DMS153 treated with DMSO at 0.1 percent for 48 hours (cell line): ENCODE data around the gene PPIL3.

Experiments
- DNase-seq: peaks from one replicate; lab custom pipeline; 2025; ENCODE audit not compliant: unreplicated experiment; lab: John Stamatoyannopoulos, UW

Gene PPIL3

DNA sequence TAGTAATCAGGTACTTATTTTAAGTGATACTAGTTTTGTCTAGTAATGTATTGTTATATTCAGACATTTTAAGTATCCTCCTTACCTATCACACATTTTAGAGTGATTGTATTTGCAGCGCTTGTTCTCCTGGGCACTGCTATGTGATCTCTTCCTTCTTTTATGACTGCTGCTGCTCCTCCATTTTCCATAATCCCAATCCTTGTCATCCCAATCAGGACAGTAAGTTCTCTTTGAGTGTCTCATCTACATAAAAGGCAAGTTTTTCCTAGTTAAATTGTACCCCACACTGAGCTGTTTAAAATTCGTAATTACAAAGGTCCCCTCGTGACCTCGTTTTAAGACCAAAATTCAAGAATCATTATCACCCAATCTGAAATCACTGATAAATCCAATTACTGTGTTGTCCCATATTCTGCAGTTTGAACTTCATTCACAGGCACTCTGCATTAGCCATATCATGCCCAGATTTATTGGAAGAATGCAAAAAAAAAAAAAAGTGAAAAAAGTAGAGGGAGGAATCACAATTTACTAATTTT, 27.2 kb downstream of the PPIL3 start:
- DNase-seq, result no peak

DNA sequence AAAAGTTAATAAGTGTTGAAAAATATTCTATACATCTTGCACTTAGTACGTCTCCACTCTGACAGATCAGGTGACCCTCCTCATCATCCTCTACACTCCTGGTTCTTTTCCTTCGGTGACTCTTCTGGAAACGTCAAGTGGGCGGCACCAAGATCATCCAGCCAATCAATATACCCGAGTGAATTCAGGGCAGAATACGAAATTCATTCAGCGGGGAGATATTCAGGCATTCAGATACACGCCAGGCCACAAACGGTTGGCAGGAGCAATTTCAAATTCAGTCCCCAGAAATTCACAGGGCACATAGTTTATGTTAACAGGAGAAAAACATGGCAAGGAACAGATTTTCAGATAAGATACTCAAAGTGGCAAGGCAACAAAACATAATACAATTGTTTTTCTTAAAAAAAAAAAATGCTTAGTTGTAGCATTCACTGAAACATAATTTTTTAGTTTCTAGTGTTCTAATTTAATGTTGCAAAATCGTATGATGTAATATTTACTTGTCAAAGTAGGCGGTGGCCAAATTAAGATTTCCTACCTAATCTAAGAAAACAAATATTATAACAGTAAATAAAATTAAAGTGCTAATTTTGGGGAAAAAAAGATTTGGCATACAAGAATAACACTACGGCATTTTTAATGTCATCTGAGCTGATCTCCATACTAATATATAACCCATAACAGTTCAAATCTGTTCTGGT, 28.6 kb downstream of the PPIL3 start:
- DNase-seq, result no peak

DNA sequence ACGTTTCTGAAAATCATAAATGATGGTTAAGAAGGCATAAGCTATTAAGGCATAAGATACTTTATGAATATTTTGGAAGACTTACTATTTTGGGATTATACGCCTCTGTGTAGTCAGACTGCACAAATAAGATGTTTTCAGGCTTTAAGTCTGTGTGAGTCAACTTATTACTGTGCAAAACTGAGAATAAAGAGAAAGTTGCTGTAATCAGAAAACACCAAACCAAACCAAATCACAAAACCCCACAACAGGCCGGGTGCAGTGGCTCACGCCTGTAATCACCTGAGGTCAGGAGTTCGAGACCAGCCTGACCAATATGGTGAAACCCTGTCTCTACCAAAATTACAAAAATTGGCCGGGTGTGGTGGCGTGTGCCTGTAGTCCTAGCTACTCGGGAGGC, 32.1 kb downstream of the PPIL3 start:
- DNase-seq, result no peak

DNA sequence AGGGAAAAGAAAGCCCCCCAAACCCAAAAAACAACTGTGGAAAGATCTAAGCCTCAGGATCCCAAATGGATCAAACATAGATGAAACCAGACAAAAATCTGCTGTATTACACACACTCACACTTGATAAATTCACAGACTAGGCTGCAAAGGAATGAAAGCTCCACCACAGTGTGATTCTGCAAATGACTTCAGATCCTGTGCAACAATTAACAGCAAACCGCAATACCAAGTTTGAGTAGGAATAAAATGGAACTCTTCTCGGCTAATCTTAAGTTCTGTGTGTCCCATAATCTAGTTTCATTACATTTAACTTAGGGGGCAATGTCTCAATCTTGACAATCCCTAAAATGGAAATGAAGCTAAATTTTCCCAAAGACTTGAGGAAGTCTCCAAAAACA, 36.3 kb downstream of the PPIL3 start:
- DNase-seq, result no peak

DNA sequence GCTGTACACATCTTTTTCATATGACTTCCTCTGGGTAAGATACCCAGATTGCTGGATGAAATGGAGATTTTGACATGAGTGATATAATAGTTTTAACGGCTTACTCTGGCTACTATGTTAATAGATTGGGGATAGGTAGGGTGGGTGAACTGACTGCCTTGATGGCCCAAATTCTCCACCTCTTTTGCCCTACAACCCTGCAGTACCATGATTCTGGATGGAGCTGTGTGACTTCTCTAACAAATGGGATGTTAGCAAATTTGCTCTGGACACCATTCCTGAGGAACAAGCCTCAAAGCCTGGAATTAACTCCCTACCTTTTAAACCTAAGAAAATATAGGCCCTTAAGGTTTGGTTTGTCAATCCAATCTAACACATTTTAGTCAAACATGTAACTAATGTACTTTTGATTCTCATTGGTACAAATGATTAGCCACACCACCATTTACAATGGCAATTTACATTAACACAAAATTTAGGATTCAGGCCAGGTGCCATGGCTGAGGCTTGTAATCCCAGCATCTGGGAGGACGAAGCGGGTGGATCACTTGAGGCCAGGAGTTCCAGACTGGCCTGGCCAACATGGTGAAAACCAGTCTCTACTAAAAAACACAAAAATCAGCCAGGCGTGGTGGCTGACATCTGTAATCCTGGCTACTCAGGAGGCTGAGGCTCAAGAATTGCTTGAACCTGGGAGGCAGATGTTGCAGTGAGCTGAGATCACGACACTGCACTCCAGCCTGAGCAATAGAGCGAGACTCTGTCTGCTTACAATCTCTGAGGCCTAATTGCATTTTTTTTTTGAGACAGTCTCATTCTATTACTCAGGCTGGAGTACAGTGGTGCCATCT, 37.3 kb downstream of the PPIL3 start:
- DNase-seq, result no peak

DNA sequence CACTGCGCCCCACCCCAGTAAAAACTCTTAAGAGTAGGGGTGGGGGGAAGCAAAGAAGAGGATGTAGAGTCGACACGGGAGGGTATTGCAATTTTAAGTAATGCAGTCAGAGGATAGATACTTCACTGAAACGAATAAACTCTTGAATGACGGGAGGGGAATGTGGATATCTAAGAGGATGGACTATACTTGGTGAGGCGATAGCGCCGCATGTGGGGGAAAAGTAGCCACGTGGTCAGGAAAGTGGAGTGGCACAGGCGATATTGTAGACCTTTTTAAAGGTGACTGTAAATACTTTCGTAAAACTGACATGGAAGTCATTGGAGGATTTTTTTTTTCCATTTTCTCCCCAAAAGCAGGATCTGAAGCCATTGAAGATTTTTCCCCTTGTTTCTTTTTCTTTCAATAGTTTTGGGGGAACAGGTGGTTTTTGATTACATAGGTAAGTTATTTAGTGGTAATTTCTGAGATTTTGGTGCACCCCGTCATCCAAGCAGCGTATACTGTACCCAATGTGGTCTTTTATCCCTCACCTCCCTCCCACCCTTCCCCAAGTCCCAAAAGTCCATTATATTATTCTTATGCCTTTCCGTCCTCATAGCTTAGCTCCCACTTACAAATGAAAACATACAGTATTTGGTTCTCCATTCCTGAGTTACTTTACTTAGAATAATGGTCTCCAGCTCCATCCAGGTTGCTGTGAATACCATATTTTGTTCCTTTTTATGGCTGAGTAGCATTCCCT, 38.2 kb downstream of the PPIL3 start:
- no peak for DNase-seq

DNA sequence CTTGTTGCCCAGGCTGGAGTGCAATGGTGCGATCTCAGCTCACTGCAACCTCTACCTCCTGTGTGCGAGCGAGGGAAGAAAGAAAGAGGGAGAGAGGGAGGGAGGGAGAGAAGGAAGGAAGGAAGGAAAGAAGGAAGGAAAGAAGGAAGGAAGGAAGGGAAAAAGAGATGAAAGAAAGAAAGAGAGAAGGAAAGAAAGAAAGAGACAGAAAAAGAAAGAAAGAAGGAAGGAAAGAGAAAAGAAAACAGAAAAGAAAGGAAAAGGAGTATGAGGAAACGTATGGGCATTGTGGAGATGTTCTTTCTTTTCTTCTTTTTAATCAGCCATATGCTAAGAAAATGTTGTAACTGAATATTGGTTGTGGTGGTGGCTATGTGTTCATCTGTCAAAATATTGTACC, 40.9 kb downstream of the PPIL3 start:
- no peak for DNase-seq

DNA sequence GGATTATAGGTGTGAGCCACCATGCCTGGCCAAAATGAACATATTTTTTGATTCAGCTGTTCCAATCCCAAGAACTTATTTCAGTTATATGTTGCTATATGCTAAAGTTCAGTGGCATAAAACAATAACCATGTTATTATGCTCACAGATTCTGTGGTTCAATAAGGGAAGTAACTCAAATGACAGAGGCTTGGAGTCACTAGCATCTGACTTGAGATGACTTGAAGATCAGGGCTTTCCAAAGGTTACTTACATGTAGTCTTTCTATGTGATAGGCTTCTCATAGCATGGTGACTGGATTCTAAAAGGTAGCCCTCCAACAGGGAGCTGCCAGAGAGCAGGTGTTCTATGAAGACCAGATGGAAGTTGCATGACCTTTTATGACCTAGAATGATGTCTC, 41.6 kb downstream of the PPIL3 start:
- no peak for DNase-seq

DNA sequence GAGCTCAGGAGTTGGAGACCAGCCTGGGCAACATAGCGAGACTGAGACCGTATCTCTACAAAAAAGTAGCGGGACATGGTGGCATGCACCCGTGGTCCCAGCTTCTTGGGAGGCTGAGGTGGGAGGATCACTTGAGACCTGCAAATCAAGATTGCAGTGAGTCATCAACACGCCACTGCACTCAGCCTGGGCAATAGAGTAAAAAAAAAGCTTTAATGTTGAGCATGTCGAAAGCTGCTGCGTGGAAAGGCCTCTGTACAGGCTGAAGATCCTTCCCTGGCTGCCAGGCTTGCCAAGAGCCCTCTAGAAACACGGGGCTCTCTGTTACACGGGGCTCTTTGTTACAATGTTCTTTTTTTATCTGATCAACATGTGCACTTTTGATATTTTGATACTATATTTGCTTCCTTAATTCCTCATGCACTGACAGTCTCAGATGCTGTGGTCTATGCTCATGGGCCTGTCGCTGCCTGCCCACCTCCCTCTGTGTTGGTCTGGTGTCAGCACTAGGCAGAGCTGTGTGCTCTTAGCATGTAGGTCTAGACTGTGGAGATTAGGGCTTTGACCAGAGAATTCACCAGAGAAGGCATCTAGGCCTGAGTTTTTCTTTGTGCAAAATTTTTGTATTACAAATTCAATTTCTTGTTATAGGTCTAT, 43.1 kb downstream of the PPIL3 start:
- no peak for DNase-seq

DNA sequence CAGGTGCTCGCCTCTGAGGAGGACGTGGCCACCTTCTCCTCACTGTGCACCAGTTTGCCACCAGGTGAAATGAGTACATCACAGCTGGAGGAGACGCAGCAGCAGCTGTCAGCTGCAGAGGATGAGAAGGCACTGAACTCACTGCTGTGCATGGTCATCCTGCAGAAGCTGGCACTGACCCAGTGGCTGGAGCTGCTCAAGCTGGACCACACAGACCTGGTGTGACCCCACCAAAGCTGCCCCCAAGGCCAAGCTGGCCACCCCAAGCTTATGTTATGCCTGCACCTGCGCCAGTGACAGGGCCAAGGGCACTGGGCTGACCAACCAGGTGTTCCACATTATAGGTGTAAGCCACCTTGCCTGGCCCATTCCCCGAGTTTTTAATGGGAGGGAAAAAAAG, 43.7 kb downstream of the PPIL3 start:
- DNase-seq, result no peak

DNA sequence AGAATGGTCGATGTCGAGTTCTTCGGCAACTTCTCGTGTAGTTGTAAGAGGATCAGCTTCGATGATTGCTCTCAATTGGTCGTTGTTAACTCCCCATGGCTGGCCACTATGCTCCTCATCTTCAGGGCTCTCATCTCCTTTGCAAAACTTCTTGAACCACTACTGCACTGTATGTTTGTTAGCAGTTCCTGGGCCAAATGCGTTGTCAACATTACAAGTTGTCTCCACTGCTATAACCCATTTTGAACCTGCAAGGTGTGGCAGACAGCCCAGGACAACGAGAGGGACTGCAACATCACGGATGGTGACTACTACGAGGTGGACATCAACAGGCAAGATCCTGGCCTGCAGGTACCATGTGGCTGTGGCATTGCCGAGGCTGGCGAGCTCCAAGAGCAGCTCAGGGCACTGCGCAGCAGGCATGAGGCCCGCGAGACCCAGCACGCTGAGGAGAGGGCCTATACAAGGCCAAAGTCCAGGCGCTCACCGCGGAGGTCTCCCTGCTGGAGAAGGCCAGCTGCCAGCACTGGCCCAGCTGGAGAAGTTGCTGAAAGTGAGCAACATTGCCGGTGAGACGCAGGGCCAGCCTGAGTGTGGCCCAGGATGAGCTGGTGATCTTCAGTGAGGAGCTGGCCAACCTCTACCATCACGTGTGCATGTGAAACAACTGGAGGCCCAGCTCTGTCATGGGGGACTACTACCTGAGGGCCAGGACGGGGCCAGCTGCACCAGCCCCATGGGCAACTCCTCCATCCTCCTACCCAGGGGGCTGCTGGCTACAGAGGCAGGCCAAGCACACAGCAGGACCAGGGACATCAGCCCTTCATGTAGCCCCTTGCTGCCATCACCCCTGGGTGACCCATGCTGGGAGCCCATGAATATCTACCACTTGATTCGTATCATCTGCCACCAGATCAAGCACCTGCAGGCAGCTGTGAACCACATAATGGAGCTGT, 44.6 kb downstream of the PPIL3 start:
- no peak for DNase-seq

DNA sequence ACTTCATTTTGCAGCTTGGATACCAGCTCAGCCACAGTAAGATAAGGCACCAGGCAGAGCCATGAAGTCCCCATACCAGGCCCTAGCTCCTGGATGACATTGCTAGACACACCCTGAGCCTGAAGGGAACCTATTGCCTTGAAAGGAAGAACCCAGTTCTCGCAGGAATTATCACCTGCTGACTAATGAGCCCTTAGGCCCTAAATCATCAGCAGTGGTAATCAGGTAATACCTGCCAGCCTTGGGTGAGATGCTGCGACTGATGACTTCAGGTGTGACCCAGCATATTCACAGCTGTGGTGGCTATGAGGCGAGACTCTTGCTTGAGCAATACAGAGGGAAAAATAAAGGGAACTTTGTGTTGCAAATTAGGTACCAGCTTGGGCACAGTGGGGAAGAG, 49.4 kb downstream of the PPIL3 start:
- no peak for DNase-seq

DNA sequence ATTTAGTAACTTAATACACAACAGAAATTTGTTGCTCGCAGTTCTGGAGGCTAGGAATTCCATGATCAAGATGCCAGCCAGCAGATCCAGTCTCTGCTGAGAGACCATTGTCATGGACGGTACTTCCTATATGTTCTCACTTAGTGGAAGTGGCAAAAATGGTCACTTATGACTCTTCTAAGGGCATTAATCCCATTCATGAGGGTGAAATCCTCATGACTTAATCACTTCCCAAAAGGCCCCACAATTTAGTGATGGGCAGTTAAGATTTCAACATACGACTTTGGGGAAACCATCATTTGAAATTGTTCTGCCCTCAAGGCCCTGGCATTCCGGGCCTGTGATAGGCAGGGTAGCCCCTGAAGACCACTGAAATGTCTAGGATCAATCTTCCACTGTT, 54.2 kb downstream of the PPIL3 start:
- no peak for DNase-seq

DNA sequence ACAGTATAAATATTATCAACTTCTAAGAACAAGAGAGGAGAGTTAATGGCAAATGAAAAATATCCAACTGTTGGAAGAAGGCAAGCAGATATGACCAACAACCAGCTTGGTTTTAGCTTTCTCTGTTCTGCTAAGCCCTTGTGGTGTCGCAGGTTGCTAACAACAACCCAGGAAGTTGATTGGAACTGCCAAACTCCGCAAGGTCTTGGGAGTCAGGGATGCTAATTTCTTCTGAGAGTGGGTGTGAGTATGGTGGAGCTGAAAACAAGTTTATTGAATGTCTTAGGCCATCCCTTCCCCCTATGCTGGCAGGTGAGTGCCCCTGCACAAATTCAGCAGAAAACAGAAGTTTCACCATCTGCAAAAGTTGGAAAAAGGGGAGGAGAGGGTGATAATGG, 59.6 kb downstream of the PPIL3 start:
- no peak for DNase-seq

DNA sequence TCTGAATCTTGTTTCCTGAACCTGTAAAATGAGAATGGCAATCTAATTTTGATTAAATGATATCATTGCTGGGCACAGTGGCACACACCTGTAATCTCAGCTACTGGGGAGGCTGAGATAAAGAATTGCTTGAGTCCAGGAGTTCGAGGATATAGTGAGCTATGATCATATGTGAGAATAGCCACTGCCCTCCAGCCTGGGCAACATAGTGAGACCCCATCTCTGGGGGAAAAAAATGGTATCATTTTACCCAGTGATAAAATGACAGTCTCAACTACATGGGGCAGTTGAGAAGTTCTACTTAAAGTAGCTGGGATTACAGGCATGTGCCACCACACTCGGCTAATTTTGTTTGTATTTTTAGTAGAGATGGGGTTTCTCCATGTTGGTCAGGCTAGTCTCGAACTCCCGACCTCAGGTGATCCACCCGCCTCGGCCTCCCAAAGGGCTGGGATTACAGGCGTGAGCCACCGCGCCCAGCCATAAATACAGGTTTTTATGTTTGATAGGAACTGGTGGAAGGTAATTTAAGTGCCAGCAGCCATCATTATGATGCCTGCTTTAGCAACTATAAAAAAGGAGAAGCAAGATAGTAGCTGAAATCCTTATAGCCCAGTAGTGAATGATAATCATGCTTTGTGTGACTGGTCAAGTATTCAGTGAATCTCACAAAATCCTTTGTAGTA, 60.2 kb downstream of the PPIL3 start:
- no peak for DNase-seq

DNA sequence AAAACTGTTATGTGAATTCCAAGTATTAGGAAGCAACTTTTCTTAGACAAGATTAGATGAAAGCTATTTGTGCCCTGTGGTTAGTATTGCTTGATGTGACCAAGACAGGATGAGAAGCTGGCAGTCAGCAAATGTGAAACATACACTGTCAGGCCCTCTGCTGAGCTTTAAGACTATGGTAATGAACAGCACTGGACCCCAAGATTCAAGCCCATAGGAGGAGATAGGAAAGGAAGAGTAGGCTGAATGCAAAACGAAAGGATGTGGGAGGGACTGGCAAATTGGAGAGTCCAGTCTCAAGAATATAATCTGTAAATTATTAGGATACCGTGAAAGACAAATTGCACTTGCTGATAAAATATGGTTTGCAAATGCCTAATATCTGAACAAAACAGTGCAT, 60.8 kb downstream of the PPIL3 start:
- no peak for DNase-seq

DNA sequence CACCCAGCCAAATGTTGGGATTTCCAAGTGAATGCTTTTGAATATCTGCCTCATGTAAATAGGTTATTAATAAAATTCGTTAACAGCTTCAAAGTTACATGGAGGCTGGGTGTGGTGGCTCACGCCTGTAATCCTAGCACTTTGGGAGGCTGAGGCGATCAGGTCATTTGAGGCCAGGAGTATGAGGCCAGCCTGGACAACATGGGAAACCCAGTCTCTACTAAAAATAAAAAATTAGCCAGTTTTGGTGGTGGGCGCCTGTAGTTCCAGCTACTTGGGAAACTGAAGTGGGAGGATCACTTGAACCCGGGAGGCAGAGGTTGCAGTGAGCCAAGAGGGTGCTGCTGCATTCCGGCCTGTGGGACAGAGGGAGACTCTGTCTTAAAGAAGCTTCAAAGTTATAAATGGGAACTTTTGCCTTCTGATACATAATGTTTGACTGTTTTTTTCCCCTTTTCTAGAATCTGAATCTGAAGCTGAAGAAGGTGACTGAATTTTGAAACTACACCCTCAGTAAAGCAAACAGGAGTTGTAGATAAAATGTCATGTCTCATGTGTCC, 67.1 kb downstream of the PPIL3 start:
- no peak for DNase-seq
